Measurements from ENCODE around the gene GRIN1.

DNA sequence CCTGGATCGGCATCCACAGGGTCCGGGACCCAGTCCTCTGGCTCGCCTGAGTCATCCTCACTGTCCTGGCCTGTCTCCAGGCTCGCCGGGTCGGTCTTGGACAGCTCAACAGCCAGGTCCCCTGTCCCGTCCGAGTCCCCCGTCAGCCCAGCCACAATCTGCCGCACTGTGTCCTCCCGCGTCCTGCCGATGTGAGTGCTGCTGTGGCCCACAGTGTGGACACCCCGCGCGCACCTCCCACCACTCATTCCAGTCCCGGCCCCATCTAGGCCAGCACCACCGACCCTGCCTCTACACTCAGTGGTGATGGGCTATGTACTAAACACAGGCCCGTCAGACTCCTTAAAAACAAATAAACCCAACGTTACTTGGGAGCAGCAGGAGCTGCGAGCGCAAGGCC lies 42.7 kb downstream of the GRIN1 start:
- TF ChIP-seq, protein P1, sequence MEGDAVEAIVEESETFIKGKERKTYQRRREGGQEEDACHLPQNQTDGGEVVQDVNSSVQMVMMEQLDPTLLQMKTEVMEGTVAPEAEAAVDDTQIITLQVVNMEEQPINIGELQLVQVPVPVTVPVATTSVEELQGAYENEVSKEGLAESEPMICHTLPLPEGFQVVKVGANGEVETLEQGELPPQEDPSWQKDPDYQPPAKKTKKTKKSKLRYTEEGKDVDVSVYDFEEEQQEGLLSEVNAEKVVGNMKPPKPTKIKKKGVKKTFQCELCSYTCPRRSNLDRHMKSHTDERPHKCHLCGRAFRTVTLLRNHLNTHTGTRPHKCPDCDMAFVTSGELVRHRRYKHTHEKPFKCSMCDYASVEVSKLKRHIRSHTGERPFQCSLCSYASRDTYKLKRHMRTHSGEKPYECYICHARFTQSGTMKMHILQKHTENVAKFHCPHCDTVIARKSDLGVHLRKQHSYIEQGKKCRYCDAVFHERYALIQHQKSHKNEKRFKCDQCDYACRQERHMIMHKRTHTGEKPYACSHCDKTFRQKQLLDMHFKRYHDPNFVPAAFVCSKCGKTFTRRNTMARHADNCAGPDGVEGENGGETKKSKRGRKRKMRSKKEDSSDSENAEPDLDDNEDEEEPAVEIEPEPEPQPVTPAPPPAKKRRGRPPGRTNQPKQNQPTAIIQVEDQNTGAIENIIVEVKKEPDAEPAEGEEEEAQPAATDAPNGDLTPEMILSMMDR (IDR thresholded peaks at IDR 0.05; ENCODE audit: control extremely low read depth in 1 of 3, insufficient read depth in 1 of 3, low read depth in 1 of 3, low read length in 3 of 3): no peak
- TF ChIP-seq, protein P2, sequence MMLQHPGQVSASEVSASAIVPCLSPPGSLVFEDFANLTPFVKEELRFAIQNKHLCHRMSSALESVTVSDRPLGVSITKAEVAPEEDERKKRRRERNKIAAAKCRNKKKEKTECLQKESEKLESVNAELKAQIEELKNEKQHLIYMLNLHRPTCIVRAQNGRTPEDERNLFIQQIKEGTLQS (IDR thresholded peaks at IDR 0.05; ENCODE audit: insufficient read depth, low read depth, low read length): no peak
- no peak for TF ChIP-seq CREB1 (IDR thresholded peaks at IDR 0.05)
- no peak for TF ChIP-seq POLR2AphosphoS5 (IDR thresholded peaks at IDR 0.05; ENCODE audit: low read depth, low read length)
- TF ChIP-seq SP1 (IDR thresholded peaks at IDR 0.05; ENCODE audit: low read depth, low read length): no peak
- TF ChIP-seq SIX5 (IDR thresholded peaks at IDR 0.05; ENCODE audit: low read depth, low read length): no peak
- TF ChIP-seq JUN (IDR thresholded peaks at IDR 0.05; ENCODE audit: low read depth, low read length): no peak
- no peak for TF ChIP-seq POLR2A (IDR thresholded peaks at IDR 0.05; ENCODE audit: control extremely low read depth in 1 of 2, low read depth in 2 of 2, low read length in 2 of 2)
- TF ChIP-seq EZH2 (IDR thresholded peaks at IDR 0.05; ENCODE audit: low read depth, low read length, severe bottlenecking): no peak
- no peak for TF ChIP-seq HDAC2 (IDR thresholded peaks at IDR 0.05; ENCODE audit: borderline replicate concordance in 1 of 2, low read depth in 2 of 2, low read length in 2 of 2)
- no peak for TF ChIP-seq SUZ12 (IDR thresholded peaks at IDR 0.05; ENCODE audit: low read length)

All from H1 (cell line).